AG09319 (cell line): ENCODE measurements around the gene DLGAP1.

Experiments
- DNase-seq: peaks from one replicate; pipeline ENCODE4 v3.0.0-alpha.2; 2010; ENCODE audit warnings: low read depth; ENCODE audit errors: extremely low read depth
- CTCF ChIP-seq: IDR thresholded peaks from 2 replicates; pipeline ENCODE4 v1.5.1; 2011; ENCODE audit warnings: low read depth, mild to moderate bottlenecking, inconsistent platforms, low read length, moderate library complexity

Gene DLGAP1

DNA sequence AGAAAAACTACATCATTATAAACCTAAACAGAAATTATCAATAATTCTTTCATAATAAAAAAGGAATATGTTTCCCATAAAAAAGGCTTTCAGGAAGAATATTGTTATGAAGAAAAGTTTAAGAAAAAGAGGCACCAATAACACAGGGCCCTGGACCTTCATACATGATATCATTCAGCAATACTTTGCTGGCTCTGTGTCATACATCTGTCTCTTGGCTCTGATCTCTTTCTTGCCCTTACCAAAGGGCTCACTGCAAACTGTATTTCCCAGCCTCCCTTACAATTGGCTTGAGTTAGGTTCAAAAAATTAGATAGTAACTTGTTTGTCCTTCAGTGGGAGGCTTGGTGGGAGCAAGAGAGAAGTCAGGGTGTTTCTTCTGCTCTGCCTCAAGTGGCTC, 506.1 kb downstream of the DLGAP1 start:
- TF ChIP-seq CTCF, result no peak
- no peak for DNase-seq

DNA sequence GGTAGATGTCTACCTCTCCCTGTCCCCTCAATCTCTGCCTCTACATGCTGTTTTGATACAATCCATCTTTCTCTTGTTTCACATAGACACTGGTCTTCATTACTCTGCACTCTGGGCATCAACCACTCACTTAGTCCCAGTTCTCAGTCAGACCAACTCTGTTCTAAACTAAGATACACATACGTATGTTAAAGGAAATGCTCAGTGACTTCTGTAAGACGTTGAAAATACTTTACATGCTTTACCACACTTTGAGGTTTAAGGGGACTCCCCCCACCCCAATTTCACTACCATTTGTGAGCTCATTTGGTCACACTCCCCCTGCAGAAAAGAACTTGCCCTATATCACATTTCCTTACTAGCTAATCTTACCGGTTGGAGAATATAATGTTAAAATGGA, 507.7 kb downstream of the DLGAP1 start:
- TF ChIP-seq CTCF, result no peak
- no peak for DNase-seq

DNA sequence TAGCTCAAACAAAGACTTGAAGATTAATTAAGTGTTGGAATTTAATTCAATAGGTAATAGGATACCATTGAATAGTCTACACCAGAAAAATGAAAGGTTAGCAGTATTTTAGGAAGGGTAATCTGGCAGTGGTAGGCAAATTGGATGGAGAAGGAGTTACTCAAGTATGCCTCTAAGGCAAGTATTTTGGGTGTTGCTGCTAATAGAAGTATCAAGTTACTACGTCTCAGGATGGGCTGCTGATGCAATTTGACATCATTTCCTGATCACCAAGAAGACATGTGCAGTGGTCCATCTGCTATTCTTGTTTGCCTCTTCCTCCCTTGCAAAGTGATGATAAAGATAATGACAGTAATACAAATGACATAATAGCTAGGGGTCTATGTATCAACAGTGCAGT, 519.8 kb downstream of the DLGAP1 start:
- no peak for TF ChIP-seq CTCF
- DNase-seq, result no peak

DNA sequence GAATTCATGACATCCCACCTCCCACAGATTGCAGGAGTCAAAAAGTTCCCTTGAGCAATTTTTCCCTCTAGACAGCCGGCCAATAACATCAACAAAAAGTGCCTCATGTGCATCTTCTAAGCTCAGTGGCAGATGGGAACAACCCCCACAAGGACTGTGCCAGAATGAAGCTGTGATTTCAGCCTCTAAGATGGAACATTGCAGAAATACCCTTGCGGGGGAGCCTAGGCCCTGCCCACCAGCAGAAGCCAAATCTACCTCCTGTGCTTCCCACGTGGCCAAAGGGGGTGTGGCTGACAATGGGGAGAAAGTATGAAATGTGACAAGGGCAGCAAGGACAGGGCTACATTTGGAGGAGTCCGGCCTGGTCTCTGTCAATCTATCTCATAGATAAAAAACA, 522.8 kb downstream of the DLGAP1 start:
- TF ChIP-seq CTCF, result no peak
- DNase-seq, result no peak

DNA sequence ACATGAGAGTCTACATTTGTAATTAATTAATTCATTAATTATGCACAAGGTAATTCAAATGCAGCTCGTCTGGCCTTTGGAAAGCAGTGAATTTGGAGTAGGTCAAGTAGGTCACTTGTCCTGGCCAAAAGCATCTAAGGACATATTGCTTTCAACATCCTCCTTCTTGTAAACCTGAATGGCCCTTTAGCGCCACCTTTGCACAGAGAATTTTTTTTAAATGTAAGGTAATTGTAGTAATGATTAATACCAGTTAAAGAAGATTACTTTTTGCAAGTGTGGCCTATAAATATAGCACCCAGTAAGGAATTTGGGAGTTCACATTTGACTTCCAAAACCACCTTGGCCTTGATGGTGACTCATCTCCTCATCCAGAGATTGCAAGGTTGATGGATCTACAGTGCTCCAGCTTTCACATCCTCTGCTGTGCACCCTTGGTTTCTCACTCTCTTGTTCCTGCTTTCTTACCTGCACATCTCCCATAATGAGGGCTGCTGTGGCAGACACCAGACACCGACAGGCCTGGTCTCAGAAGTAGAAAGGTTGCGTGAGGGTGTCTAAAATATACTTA, 523.5 kb downstream of the DLGAP1 start:
- DNase-seq, result no peak
- TF ChIP-seq CTCF, result no peak

DNA sequence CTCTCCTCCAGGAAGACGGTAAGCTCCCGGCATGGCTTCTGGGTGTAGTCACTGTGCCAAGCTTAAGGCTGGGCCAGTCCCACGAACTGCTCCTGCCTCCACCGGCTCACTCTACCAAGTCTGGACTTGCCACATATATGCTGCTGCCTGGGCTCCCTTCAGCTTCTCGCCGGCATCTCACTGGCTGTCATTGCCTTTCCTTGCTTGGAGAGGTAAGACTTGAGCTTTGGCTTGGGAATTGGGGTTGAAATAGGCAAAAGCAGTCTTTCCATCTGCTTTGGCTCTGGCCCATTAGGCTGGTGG, 524.1 kb downstream of the DLGAP1 start:
- no peak for DNase-seq
- TF ChIP-seq CTCF, result no peak

DNA sequence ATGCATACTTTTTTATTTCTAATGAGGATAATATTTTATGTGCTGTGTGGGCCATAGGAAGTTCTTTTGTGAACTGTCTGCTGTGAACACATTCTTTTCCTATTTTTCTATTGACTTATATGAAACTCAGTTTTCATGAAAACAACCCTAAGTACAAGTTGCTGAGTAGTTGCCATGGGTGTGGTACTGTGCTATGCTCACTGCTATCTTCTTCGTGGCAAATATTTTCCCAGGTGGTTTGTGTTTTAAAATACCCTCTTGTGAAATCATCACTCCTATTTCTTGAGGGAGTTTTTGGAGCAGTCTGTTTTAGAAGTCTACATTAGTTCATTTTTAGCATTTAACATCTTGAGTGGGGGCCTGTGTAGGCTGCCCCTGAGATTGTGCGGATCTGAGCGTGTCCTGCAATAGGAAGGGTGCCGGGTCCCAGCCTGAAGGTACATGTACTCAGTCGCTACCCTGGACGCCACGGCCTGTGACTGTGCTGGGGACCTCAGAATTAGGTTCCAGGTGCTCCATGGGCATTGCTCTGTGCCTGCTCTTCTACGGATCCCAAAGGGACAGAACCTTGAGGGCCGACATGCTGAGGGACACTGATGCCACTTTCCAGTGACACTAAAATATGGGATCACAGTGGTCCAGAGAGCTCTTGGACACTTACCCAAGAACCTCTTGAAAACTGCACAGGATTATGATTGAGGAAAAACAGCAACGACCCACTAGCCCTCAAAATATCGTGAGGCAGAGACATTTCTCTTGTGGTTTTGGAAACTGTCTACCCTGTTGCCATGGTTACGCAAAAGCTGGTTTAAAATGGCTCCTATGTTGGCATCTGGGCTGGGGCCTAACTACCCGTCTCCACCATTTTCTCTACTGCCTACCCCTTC, 524.7 kb downstream of the DLGAP1 start:
- TF ChIP-seq CTCF, result no peak
- DNase-seq, result no peak
